GM18907 (cell line): ENCODE measurements around the gene CUL2.
"Not testable (repeated sequence)": the region's sequence is repeated elsewhere in the genome, so short reads cannot be mapped to it uniquely, and the experiment has no call there.

Experiments used
- ATAC-seq: cut with Tn5 transposase; IDR thresholded peaks from one replicate; pipeline ENCODE4 v1.9.1; 2021; ENCODE audit warnings: mild to moderate bottlenecking, moderate library complexity; ENCODE audit not compliant: unreplicated experiment

The CUL2 gene

GRCh38 chr10:35080261-35080660 is 9.9 kb downstream of the CUL2 start:
- not testable (repeated sequence) for ATAC-seq

- no peak for ATAC-seq
Measured at GRCh38 chr10:35079763-35080162, 10.4 kb downstream of the CUL2 start.

- no peak for ATAC-seq
Measured at GRCh38 chr10:35079265-35079664, 10.9 kb downstream of the CUL2 start.

- no peak for ATAC-seq
Measured at GRCh38 chr10:35075228-35075627, 14.9 kb downstream of the CUL2 start.

- no peak for ATAC-seq
Measured at GRCh38 chr10:35074266-35074665, 15.9 kb downstream of the CUL2 start.

GRCh38 chr10:35070521-35070920 is 19.6 kb downstream of the CUL2 start:
- ATAC-seq = no peak

GRCh38 chr10:35063837-35064454 is 26.2 kb downstream of the CUL2 start:
- ATAC-seq = no peak

GRCh38 chr10:35059481-35059880 is 30.7 kb downstream of the CUL2 start:
- no peak for ATAC-seq

GRCh38 chr10:35058686-35059085 is 31.5 kb downstream of the CUL2 start:
- peak; percentile 10 for ATAC-seq

- ATAC-seq = peak; percentile 86
Measured at GRCh38 chr10:35058134-35058533, 32.0 kb downstream of the CUL2 start.

GRCh38 chr10:35056686-35057085 is 33.5 kb downstream of the CUL2 start:
- ATAC-seq = no peak

GRCh38 chr10:35056133-35056532 is 34.0 kb downstream of the CUL2 start:
- ATAC-seq = no peak

GRCh38 chr10:35050568-35050967 is 39.6 kb downstream of the CUL2 start:
- no peak for ATAC-seq

- no peak for ATAC-seq
Measured at GRCh38 chr10:35046074-35046473, 44.1 kb downstream of the CUL2 start.

GRCh38 chr10:35045275-35045674 is 44.9 kb downstream of the CUL2 start:
- not testable (repeated sequence) for ATAC-seq

- ATAC-seq = no peak
Measured at GRCh38 chr10:35043796-35044344, 46.3 kb downstream of the CUL2 start.

- no peak for ATAC-seq
Measured at GRCh38 chr10:35042783-35043182, 47.4 kb downstream of the CUL2 start.

GRCh38 chr10:35041502-35041879 is 48.6 kb downstream of the CUL2 start:
- ATAC-seq = no peak

GRCh38 chr10:35040760-35041501 is 49.2 kb downstream of the CUL2 start:
- ATAC-seq = no peak

- ATAC-seq = no peak
Measured at GRCh38 chr10:35037104-35037503, 53.0 kb downstream of the CUL2 start.

GRCh38 chr10:35035606-35036005 is 54.5 kb downstream of the CUL2 start:
- no peak for ATAC-seq

GRCh38 chr10:35027567-35027966 is 62.6 kb downstream of the CUL2 start:
- ATAC-seq = no peak
